Trophoblast cell (in vitro differentiated cells and primary cell): ENCODE measurements around the gene CHURC1.

ENCODE experiments used
- DNase-seq, 2 donors: peaks; one replicate each; pipeline ENCODE4 v3.0.0-alpha.2; 2016
- H2AFZ ChIP-seq: 2 replicates; pipeline ENCODE4 v1.6.1; 2013; ENCODE audit warnings: low read length, moderate library complexity, mild to moderate bottlenecking; ENCODE audit not compliant: insufficient read depth, poor library complexity
- H2AK5ac ChIP-seq: 2 replicates; pipeline ENCODE4 v1.6.1; 2013; ENCODE audit warnings: mild to moderate bottlenecking, low read length
- H2BK120ac ChIP-seq: 2 replicates; pipeline ENCODE4 v1.6.1; 2013; ENCODE audit warnings: low read length, mild to moderate bottlenecking, moderate library complexity; ENCODE audit not compliant: insufficient read depth, poor library complexity
- H2BK12ac ChIP-seq: 2 replicates; pipeline ENCODE4 v1.6.1; 2013; ENCODE audit warnings: mild to moderate bottlenecking, low read length, moderate library complexity
- H2BK5ac ChIP-seq: 2 replicates; pipeline ENCODE4 v1.6.1; 2013; ENCODE audit warnings: low read length, low read depth, moderate library complexity, mild to moderate bottlenecking; ENCODE audit not compliant: poor library complexity
- H3K14ac ChIP-seq: 2 replicates; pipeline ENCODE4 v1.6.1; 2013; ENCODE audit warnings: mild to moderate bottlenecking, low read length
- H3K18ac ChIP-seq: 2 replicates; pipeline ENCODE4 v1.6.1; 2013; ENCODE audit warnings: mild to moderate bottlenecking, low read length
- H3K23ac ChIP-seq: 2 replicates; pipeline ENCODE4 v1.6.1; 2013; ENCODE audit warnings: low read length
- H3K27ac ChIP-seq: 2 replicates; pipeline ENCODE4 v1.5.1; 2013; ENCODE audit warnings: low read depth, mild to moderate bottlenecking, inconsistent platforms, low read length, moderate library complexity
- H3K27me3 ChIP-seq: 2 replicates; pipeline ENCODE4 v1.6.1; 2013; ENCODE audit warnings: inconsistent platforms, mild to moderate bottlenecking, low read length, moderate library complexity; ENCODE audit not compliant: insufficient read depth
- H3K36me3 ChIP-seq, 2 experiments: 1 replicate in 1 of 2; 2 replicates in 1 of 2; pipeline ENCODE4 v1.6.1; 2013; ENCODE audit warnings: low read length in 2 of 2, mild to moderate bottlenecking in 2 of 2, moderate library complexity in 1 of 2; ENCODE audit not compliant: insufficient read depth in 2 of 2, control insufficient read depth in 1 of 2
- H3K4ac ChIP-seq: 2 replicates; pipeline ENCODE4 v1.6.1; 2013; ENCODE audit warnings: low read depth, mild to moderate bottlenecking, low read length, moderate library complexity
- H3K4me1 ChIP-seq, 2 experiments: 1 replicate in 1 of 2; 2 replicates in 1 of 2; pipeline ENCODE4 v1.6.1; 2013; ENCODE audit warnings: low read length in 2 of 2, mild to moderate bottlenecking in 2 of 2, moderate library complexity in 1 of 2; ENCODE audit not compliant: insufficient read depth in 2 of 2, control insufficient read depth in 1 of 2
- H3K4me2 ChIP-seq: 2 replicates; pipeline ENCODE4 v1.6.1; 2013; ENCODE audit warnings: inconsistent platforms, mild to moderate bottlenecking, low read length, moderate library complexity
- H3K4me3 ChIP-seq: 2 replicates; pipeline ENCODE4 v1.5.1; 2013; ENCODE audit warnings: mild to moderate bottlenecking, low read depth, low read length, inconsistent platforms
- H3K79me1 ChIP-seq: one replicate; pipeline ENCODE4 v1.6.1; 2013; ENCODE audit warnings: low read length
- H3K79me2 ChIP-seq: 2 replicates; pipeline ENCODE4 v1.6.1; 2013; ENCODE audit warnings: low read length, mild to moderate bottlenecking; ENCODE audit not compliant: control insufficient read depth, insufficient read depth, poor library complexity
- H3K9ac ChIP-seq: 2 replicates; pipeline ENCODE4 v1.6.1; 2013; ENCODE audit warnings: mild to moderate bottlenecking, low read length
- H3K9me3 ChIP-seq: 2 replicates; pipeline ENCODE4 v1.6.1; 2013; ENCODE audit warnings: low read depth, mild to moderate bottlenecking, control low read depth, inconsistent platforms, low read length; ENCODE audit not compliant: insufficient read depth
- H4K12ac ChIP-seq: 2 replicates; pipeline ENCODE4 v1.6.1; 2013; ENCODE audit warnings: low read depth, mild to moderate bottlenecking, low read length, moderate library complexity
- H4K8ac ChIP-seq: 2 replicates; pipeline ENCODE4 v1.6.1; 2013; ENCODE audit warnings: low read depth, mild to moderate bottlenecking, low read length, moderate library complexity
- H4K91ac ChIP-seq: one replicate; pipeline ENCODE4 v1.6.1; 2013; ENCODE audit warnings: low read depth, mild to moderate bottlenecking, low read length, moderate library complexity
- WGBS: extraction: QIAGEN DNeasy Blood & Tissue Kit; methylation state at CpG from one replicate; pipeline ENCODE4 v1.1.7; 2013; ENCODE audit warnings: missing lambda C conversion rate; ENCODE audit not compliant: insufficient read length, insufficient coverage; ENCODE audit errors: extremely low coverage; 5-methylcytosine and 5-hydroxymethylcytosine counted together

Gene CHURC1

GRCh38 chr14:64945431-64946178 is 31.4 kb downstream of the CHURC1 start:
- H3K27me3 ChIP-seq: no peaks in the 10 kb centered on the region
- H3K9me3 ChIP-seq: no peaks in the 10 kb centered on the region
- H3K14ac ChIP-seq: no peak overlapping the region
- H2BK5ac ChIP-seq: no peak overlapping the region
- H3K79me2 ChIP-seq: no peaks in the 10 kb centered on the region
- no peak overlapping the region for H3K4ac ChIP-seq
- WGBS: no CpG with 5 or more reads among the region's 12 CpGs
- H3K4me1 ChIP-seq: peaks cover 0 to 4% of the 10 kb centered on the region in 2 experiments
- H3K9ac ChIP-seq: no peak overlapping the region
- no peaks in the 10 kb centered on the region for H3K79me1 ChIP-seq
- H3K4me2 ChIP-seq: no peak overlapping the region
- H4K91ac ChIP-seq: no peak overlapping the region
- no peak overlapping the region for H3K27ac ChIP-seq
- no peak overlapping the region for H3K4me3 ChIP-seq
- no peak overlapping the region for H2AK5ac ChIP-seq
- peaks cover 26 to 32% of the 10 kb centered on the region in 2 experiments for H3K36me3 ChIP-seq
- H4K8ac ChIP-seq: no peak overlapping the region
- no peak overlapping the region for H2AFZ ChIP-seq
- no peak overlapping the region for H3K18ac ChIP-seq
- no peak overlapping the region for H4K12ac ChIP-seq
- H2BK120ac ChIP-seq: no peak overlapping the region
- DNase-seq: no peak
- H3K23ac ChIP-seq: no peak overlapping the region
- no peak overlapping the region for H2BK12ac ChIP-seq

- Histone ChIP-seq H3K9ac (no peak overlapping the region), H2BK5ac (no peak overlapping the region), H3K9me3 (no peaks in the 10 kb centered on the region), H4K12ac (no peak overlapping the region), H4K8ac (no peak overlapping the region), H3K4ac (no peak overlapping the region), H3K79me1 (no peaks in the 10 kb centered on the region), H3K18ac (no peak overlapping the region), H2BK12ac (no peak overlapping the region), H3K27me3 (no peaks in the 10 kb centered on the region), H3K4me2 (no peak overlapping the region), H2BK120ac (no peak overlapping the region), H4K91ac (no peak overlapping the region), H3K23ac (no peak overlapping the region), H3K14ac (no peak overlapping the region), H2AFZ (no peak overlapping the region), H2AK5ac (no peak overlapping the region), H3K27ac (no peak overlapping the region), H3K36me3 (peaks cover 33 to 39% of the 10 kb centered on the region in 2 experiments), H3K4me1 (no peaks in the 10 kb centered on the region), H3K79me2 (no peaks in the 10 kb centered on the region), H3K4me3 (no peak overlapping the region)
- no peak for DNase-seq
- WGBS: no CpG with 5 or more reads among the region's 6 CpGs
Observed at GRCh38 chr14:64946310-64947045, 32.2 kb downstream of the CHURC1 start.

- Histone ChIP-seq H2BK12ac (no peak overlapping the region), H3K18ac (no peak overlapping the region), H3K4me1 (no peaks in the 10 kb centered on the region), H3K4ac (no peak overlapping the region), H4K12ac (no peak overlapping the region), H2BK5ac (no peak overlapping the region), H3K27ac (no peak overlapping the region), H2BK120ac (no peak overlapping the region), H4K8ac (no peak overlapping the region), H4K91ac (no peak overlapping the region), H2AK5ac (no peak overlapping the region), H3K79me2 (no peaks in the 10 kb centered on the region), H3K9me3 (no peaks in the 10 kb centered on the region), H3K79me1 (no peaks in the 10 kb centered on the region), H3K23ac (no peak overlapping the region), H2AFZ (no peak overlapping the region), H3K27me3 (no peaks in the 10 kb centered on the region), H3K4me3 (no peak overlapping the region), H3K9ac (no peak overlapping the region), H3K14ac (no peak overlapping the region), H3K36me3 (peaks cover 37 to 45% of the 10 kb centered on the region in 2 experiments), H3K4me2 (no peak overlapping the region)
- no CpG with 5 or more reads among the region's 28 CpGs for WGBS
- DNase-seq: no peak
Observed at GRCh38 chr14:64947710-64948611, 33.7 kb downstream of the CHURC1 start.

GRCh38 chr14:64948612-64949210 is 34.5 kb downstream of the CHURC1 start:
- no peak overlapping the region for H3K18ac ChIP-seq
- H3K36me3 ChIP-seq: peaks cover 37 to 43% of the 10 kb centered on the region in 2 experiments
- H4K91ac ChIP-seq: no peak overlapping the region
- no peak overlapping the region for H4K8ac ChIP-seq
- H3K79me2 ChIP-seq: no peaks in the 10 kb centered on the region
- H3K27me3 ChIP-seq: no peaks in the 10 kb centered on the region
- no peak overlapping the region for H3K27ac ChIP-seq
- no peak overlapping the region for H2AFZ ChIP-seq
- no peak overlapping the region for H2AK5ac ChIP-seq
- H2BK5ac ChIP-seq: no peak overlapping the region
- no peak overlapping the region for H3K9ac ChIP-seq
- no peak overlapping the region for H3K23ac ChIP-seq
- no peaks in the 10 kb centered on the region for H3K9me3 ChIP-seq
- no peak overlapping the region for H2BK120ac ChIP-seq
- H2BK12ac ChIP-seq: no peak overlapping the region
- no CpG with 5 or more reads among the region's 8 CpGs for WGBS
- no peaks in the 10 kb centered on the region for H3K4me1 ChIP-seq
- H3K4me3 ChIP-seq: no peak overlapping the region
- no peak for DNase-seq
- H3K14ac ChIP-seq: no peak overlapping the region
- no peak overlapping the region for H3K4ac ChIP-seq
- H3K79me1 ChIP-seq: no peaks in the 10 kb centered on the region
- no peak overlapping the region for H3K4me2 ChIP-seq
- H4K12ac ChIP-seq: no peak overlapping the region
